Panc1 (cell line): ENCODE data around the gene NFATC4. TPM values are rescaled to one million over a fixed set of nuclear protein-coding genes. Genes with fewer than 3 reads are reported as not detected.

Experiments
- ATAC-seq: fragments of 200-7000 bp; cut with Tn5 transposase; 2 replicates; pipeline ENCODE4 v1.9.1; 2020; ENCODE audit warnings: mild to moderate bottlenecking, moderate library complexity
- BruUV-seq: library from RNA; stranded (reverse); fragments of 400-500 nt; replicated peaks from 2 replicates; lab custom pipeline; 2021; lab: Mats Ljungman, UMichigan
- CTCF ChIA-PET: fragments of 300-600 bp; sonication (Branson Sonifier 250); formaldehyde crosslinking; loops from one replicate; lab custom pipeline; 2022; ENCODE audit warnings: antibody characterized with exemption; lab: Charles Lee
- POLR2A ChIA-PET: fragments of 300-600 bp; sonication (Branson Sonifier 250); formaldehyde crosslinking; loops from one replicate; lab custom pipeline; 2022; ENCODE audit warnings: antibody characterized with exemption; lab: Charles Lee
- DNase-seq: peaks from one replicate; pipeline ENCODE4 v3.0.0-alpha.2; 2010; ENCODE audit warnings: low read depth, low spot score
- H3K27ac ChIP-seq: 2 replicates; pipeline ENCODE4 v1.5.1; 2011; ENCODE audit warnings: mild to moderate bottlenecking, low read length, inconsistent platforms
- H3K27me3 ChIP-seq: fragments of 200-500 bp; sonication (Bioruptor generic); 2 replicates; pipeline ENCODE4 v1.6.0; 2014; ENCODE audit warnings: low read length, inconsistent platforms; ENCODE audit not compliant: control insufficient read depth, insufficient read depth
- H3K36me3 ChIP-seq: fragments of 200-500 bp; sonication (Bioruptor generic); 2 replicates; pipeline ENCODE4 v1.5.1; 2014; ENCODE audit warnings: inconsistent platforms, mild to moderate bottlenecking, low read length, moderate library complexity; ENCODE audit not compliant: control insufficient read depth, insufficient read depth
- H3K4me1 ChIP-seq: 2 replicates; pipeline ENCODE4 v1.5.1; 2011; ENCODE audit warnings: inconsistent platforms, mild to moderate bottlenecking, low read length, moderate library complexity; ENCODE audit not compliant: control insufficient read depth, insufficient read depth
- H3K4me3 ChIP-seq, 2 experiments: 2 replicates each; pipeline ENCODE4 v1.5.1; 2011 to 2012; ENCODE audit warnings: low read depth in 2 of 2, low read length in 2 of 2, mild to moderate bottlenecking in 2 of 2, inconsistent platforms in 1 of 2, moderate library complexity in 1 of 2
- H3K9me3 ChIP-seq: fragments of 200-500 bp; sonication (Bioruptor generic); 2 replicates; pipeline ENCODE4 v1.5.1; 2014; ENCODE audit warnings: low read depth, mild to moderate bottlenecking, inconsistent platforms, low read length, moderate library complexity; ENCODE audit not compliant: control insufficient read depth, insufficient read depth
- CTCF ChIP-seq: fragments of 450-650 bp; IDR thresholded peaks from 2 replicates; pipeline ENCODE4 v1.5.1; 2017; ENCODE audit warnings: mild to moderate bottlenecking
- POLR2AphosphoS5 ChIP-seq: IDR thresholded peaks from 2 replicates; pipeline ENCODE4 v1.6.1; 2012; ENCODE audit warnings: mild to moderate bottlenecking, low read depth, low read length, moderate library complexity
- REST ChIP-seq, 2 experiments: IDR thresholded peaks; 2 replicates each; pipeline ENCODE4 v1.6.1; 2011 to 2012; ENCODE audit warnings: low read depth in 2 of 2, control low read depth in 1 of 2, low read length in 1 of 2, mild to moderate bottlenecking in 1 of 2, moderate library complexity in 1 of 2; ENCODE audit not compliant: insufficient read depth in 1 of 2
- SIN3A ChIP-seq: IDR thresholded peaks from 2 replicates; pipeline ENCODE4 v1.6.1; 2012; ENCODE audit warnings: low read depth, mild to moderate bottlenecking, low read length, moderate library complexity, borderline replicate concordance; ENCODE audit not compliant: insufficient read depth
- TCF7L2 ChIP-seq: IDR thresholded peaks from 2 replicates; pipeline ENCODE4 v1.6.1; 2011; ENCODE audit warnings: mild to moderate bottlenecking, low read depth, low read length, inconsistent platforms
- in situ Hi-C: cut with HindIII; loops from 2 replicates; pipeline ENCODE4 v1.10.0; 2016; ENCODE audit warnings: low sequenced_read_pairs, low pct_unique_long_range_greater_than_20kb
- intact Hi-C: fragments of 100-400 bp; cut with micrococcal nuclease; formaldehyde crosslinking; loops from one replicate; pipeline ENCODE4 v1.10.0; 2022; ENCODE audit not compliant: unreplicated experiment
- total RNA-seq: library from RNA; stranded (reverse); gene quantifications from one replicate; pipeline ENCODE4 v1.2.1, GENCODE V29; 2021; ENCODE audit not compliant: unreplicated experiment

The NFATC4 gene
- total RNA-seq, 1 experiment from 2014 or later: 0.36 TPM

GRCh38 chr14:24337144-24337823, 30.7 kb upstream of the NFATC4 start:
- Histone ChIP-seq H3K9me3 (no peaks in the 10 kb centered on the region), H3K4me1 (peaks cover 3% of the 10 kb centered on the region; the same call in 1 of the 2 replicates), H3K4me3 (no peak overlapping the region), H3K27me3 (no peaks in the 10 kb centered on the region; the same call in 1 of the 2 replicates), H3K36me3 (no peaks in the 10 kb centered on the region), H3K27ac (no peak overlapping the region)
- ChIA-PET POLR2A (no interaction called here), CTCF (interaction anchor here (1.2 kb wide), 2 partner anchors 95 to 100 kb away, joined by 3 to 4 read pairs; no protein-coding TSS in a partner anchor)
- intact Hi-C loops (no loop called here), in situ Hi-C loops (loop anchor here (10.0 kb wide), 1 partner anchor 98 kb away; no protein-coding TSS in a partner anchor)
- DNase-seq (no peak), ATAC-seq (no peak)
- BruUV-seq: no TSS peak
- TF ChIP-seq POLR2AphosphoS5 (no peak), TCF7L2 (no peak), REST (IDR thresholded peaks at IDR 0.05; ENCODE audit: insufficient read depth in 1 of 2, low read depth in 2 of 2, low read length in 1 of 2) (no peak), SIN3A (no peak), CTCF (no peak)

GRCh38 chr14:24337824-24338175, 30.2 kb upstream of the NFATC4 start:
- no peak overlapping the region for H3K27ac ChIP-seq
- intact Hi-C loops: no loop called here
- H3K4me1 ChIP-seq: peaks cover 3% of the 10 kb centered on the region; the same call in 1 of the 2 replicates
- H3K9me3 ChIP-seq: no peaks in the 10 kb centered on the region
- ATAC-seq (no peak), DNase-seq (no peak)
- no peak overlapping the region for H3K4me3 ChIP-seq
- H3K36me3 ChIP-seq: no peaks in the 10 kb centered on the region
- BruUV-seq: no TSS peak
- H3K27me3 ChIP-seq: no peaks in the 10 kb centered on the region; the same call in 1 of the 2 replicates
- in situ Hi-C loops: loop anchor here (10.0 kb wide), 1 partner anchor 97 kb away; no protein-coding TSS in a partner anchor
- CTCF ChIA-PET: interaction anchor here (1.2 kb wide), 2 partner anchors 94 to 99 kb away, joined by 3 to 4 read pairs; no protein-coding TSS in a partner anchor
- no peak for TF ChIP-seq SIN3A
- no peak for TF ChIP-seq POLR2AphosphoS5
- no peak for TF ChIP-seq CTCF
- TF ChIP-seq TCF7L2: no peak
- TF ChIP-seq REST (IDR thresholded peaks at IDR 0.05; ENCODE audit: insufficient read depth in 1 of 2, low read depth in 2 of 2, low read length in 1 of 2): no peak
- POLR2A ChIA-PET: no interaction called here
